GM13976 (cell line): ENCODE data around the gene RNF11.
A peak's percentile ranks its signal among the peaks of the same experiment; 100 is the strongest.

ENCODE experiments used
- DNase-seq: peaks from one replicate; pipeline ENCODE4 v3.0.0; 2012; ENCODE audit warnings: low spot score
- in situ Hi-C: fragments of 300-500 bp; cut with MboI; formaldehyde crosslinking; loops from one replicate; pipeline ENCODE4 v1.12.0; 2022; ENCODE audit warnings: low sequenced_read_pairs, mixed read lengths, inconsistent platforms; ENCODE audit not compliant: unreplicated experiment
- TF ChIP-seq, protein P1 (sequence below): IDR thresholded peaks from 2 replicates; pipeline ENCODE4 v1.5.1; 2012; ENCODE audit warnings: borderline replicate concordance, mild to moderate bottlenecking; ENCODE audit not compliant: insufficient read depth; ENCODE audit errors: extremely low read depth, missing control alignments, control extremely low read depth

The RNF11 gene

GRCh38 chr1:51293898-51294515, 57.9 kb downstream of the RNF11 start:
- in situ Hi-C loops: no loop called here
- no peak for DNase-seq
- TF ChIP-seq, protein P1, sequence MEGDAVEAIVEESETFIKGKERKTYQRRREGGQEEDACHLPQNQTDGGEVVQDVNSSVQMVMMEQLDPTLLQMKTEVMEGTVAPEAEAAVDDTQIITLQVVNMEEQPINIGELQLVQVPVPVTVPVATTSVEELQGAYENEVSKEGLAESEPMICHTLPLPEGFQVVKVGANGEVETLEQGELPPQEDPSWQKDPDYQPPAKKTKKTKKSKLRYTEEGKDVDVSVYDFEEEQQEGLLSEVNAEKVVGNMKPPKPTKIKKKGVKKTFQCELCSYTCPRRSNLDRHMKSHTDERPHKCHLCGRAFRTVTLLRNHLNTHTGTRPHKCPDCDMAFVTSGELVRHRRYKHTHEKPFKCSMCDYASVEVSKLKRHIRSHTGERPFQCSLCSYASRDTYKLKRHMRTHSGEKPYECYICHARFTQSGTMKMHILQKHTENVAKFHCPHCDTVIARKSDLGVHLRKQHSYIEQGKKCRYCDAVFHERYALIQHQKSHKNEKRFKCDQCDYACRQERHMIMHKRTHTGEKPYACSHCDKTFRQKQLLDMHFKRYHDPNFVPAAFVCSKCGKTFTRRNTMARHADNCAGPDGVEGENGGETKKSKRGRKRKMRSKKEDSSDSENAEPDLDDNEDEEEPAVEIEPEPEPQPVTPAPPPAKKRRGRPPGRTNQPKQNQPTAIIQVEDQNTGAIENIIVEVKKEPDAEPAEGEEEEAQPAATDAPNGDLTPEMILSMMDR: no peak

GRCh38 chr1:51294566-51295184, 58.6 kb downstream of the RNF11 start:
- no peak for DNase-seq
- in situ Hi-C loops: no loop called here
- TF ChIP-seq, protein P1: no peak

DNA sequence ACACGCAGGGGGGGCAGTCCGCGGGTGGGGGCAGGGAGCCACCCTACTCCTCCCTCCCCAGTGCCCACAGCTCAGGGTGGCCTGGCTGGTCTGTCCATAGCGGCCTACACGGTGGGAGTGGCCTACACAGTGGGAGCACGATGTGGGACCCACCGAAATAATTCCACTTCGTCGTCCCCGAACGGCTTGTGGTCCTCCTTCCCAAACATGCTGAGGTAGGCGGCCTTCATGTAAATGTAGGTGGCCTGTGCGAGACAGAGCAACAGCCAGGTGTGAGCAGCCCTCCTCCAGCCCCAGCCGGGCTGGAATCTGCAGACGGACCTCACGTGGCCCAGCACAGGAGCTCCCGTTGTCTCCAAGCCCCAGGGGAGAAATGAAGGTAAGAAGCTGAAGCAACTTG, 59.9 kb downstream of the RNF11 start:
- TF ChIP-seq, protein P1: no peak
- DNase-seq: peak; percentile 28
- in situ Hi-C loops: no loop called here

DNA sequence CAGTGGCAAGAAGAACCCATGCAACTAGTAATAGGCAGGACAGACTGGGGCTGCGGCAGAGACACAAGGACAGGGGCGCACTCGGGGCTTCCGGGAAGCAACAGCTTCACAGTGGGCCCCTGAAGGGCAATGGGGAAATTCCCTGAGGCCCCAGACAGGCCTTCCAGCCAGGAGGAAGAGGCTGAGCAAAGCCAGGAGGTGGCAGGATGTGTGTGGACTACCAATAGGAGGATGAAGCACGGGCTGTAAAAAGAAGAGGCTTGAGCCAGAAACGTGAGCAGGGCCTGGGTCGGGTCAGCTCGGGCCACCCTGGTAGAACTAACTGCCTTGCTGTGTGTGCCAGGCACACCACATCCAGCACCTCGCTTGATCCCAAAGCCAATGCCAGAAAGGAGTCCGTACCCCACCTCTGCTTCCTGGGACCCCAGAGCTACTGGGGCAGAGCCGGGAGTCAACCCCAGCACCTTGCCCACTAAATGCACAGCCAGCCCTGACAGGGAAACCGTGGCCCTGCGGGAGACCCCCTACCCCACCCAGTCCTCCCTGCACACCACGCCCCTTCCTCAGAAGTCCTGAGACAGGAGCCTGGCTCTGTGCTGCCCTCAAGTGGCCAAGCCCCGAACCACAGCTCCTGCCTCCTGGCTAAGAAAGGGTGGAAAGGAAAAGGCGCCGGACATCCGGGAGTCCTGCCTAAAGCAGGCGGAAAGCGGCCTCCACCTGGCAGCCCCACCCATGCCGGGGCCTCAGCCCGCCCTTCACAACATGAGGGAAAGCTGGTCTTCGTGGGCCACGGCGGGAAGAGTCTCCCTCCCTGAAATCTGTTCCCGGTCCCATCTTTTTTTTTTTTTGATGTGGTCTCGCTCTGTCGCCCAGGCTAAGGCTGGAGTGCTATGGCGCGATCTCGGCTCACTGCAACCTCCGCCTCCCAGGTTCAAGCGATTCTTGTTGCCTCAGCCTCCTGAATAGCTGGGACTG, 60.6 kb downstream of the RNF11 start:
- TF ChIP-seq, protein P1: peak; percentile 95
- in situ Hi-C loops: no loop called here
- peak; percentile 89 for DNase-seq

DNA sequence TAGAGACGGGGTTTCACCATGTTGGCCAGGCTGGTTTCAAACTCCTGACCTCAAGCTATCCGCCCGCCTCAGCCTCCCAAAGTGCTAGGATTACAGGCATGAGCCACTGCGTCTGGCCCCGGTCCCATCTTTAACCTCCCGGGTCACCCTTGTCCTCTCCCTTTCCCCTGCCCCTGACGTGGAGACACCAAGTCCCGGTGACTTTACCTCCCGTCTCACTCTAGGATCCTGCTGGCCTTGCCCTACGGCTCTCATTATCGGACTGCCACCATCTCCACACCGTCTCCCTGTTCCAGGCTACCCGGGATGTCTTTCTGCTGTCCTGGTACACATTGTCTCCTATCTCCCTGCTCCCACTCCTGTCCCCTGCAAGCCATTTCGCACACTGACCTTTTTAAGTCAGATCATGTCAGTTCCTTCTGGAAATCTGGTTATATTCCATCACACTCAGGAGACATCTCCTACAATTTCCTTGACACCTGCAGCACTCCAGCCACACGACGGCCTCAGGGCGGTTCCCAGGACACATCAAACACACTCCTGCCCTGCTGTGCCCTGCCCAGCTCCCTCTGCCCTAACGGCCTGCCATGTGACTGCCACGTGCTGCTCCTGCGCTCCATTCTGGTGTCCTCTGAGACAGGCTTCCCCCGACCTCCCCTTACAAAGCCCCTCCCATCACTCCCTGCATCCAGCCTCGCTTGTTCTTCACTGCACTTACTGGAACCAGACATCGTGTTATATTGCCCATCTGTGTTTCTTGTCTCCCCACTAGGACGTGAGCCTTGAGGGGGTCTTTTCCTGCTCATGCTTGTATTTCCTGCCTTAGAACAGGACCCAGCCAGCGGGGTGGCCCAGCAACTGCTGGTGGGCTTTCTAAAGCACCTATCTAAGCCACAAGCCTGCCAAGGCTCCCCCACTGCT, 61.6 kb downstream of the RNF11 start:
- TF ChIP-seq, protein P1: no peak
- DNase-seq: peak; percentile 23
- in situ Hi-C loops: no loop called here
